GM23248 (cell line): ENCODE results near the gene CISD2. TPM values are rescaled to one million over a fixed set of nuclear protein-coding genes. Genes with fewer than 3 reads are reported as not detected.
"Not testable (repeated sequence)": the region's sequence is repeated elsewhere in the genome, so short reads cannot be mapped to it uniquely, and the experiment has no call there.

Experiments
- DNase-seq: peaks from one replicate; pipeline ENCODE4 v3.0.0-alpha.2; 2015
- H2AFZ ChIP-seq: fragments of 200-600 bp; sonication (generic); 2 replicates; pipeline ENCODE4 v1.6.1; 2016; ENCODE audit warnings: antibody characterized with exemption
- H3F3A ChIP-seq: fragments of 200-600 bp; sonication (generic); 2 replicates; pipeline ENCODE4 v1.6.1; 2016; ENCODE audit warnings: mild to moderate bottlenecking, antibody characterized with exemption, mixed run types; ENCODE audit not compliant: insufficient read depth
- H3K27ac ChIP-seq: fragments of 200-600 bp; sonication (generic); 2 replicates; pipeline ENCODE4 v1.5.1; 2016; ENCODE audit warnings: mild to moderate bottlenecking
- H3K27me3 ChIP-seq: fragments of 200-600 bp; sonication (generic); replicated peaks from 2 replicates; pipeline ENCODE4 v1.6.1; 2016; ENCODE audit warnings: mild to moderate bottlenecking; ENCODE audit not compliant: insufficient read depth
- H3K36me3 ChIP-seq: fragments of 200-600 bp; sonication (generic); 2 replicates; pipeline ENCODE4 v1.6.1; 2016; ENCODE audit warnings: low read depth, mild to moderate bottlenecking
- H3K4me1 ChIP-seq: fragments of 200-600 bp; sonication (generic); 2 replicates; pipeline ENCODE4 v1.6.1; 2016; ENCODE audit warnings: mild to moderate bottlenecking; ENCODE audit not compliant: insufficient read depth
- H3K4me2 ChIP-seq: fragments of 200-600 bp; sonication (generic); one replicate; pipeline ENCODE4 v1.6.1; 2016; ENCODE audit warnings: mild to moderate bottlenecking; ENCODE audit not compliant: unreplicated experiment
- H3K4me3 ChIP-seq: fragments of 200-600 bp; sonication (generic); 2 replicates; pipeline ENCODE4 v1.5.1; 2016; ENCODE audit warnings: mild to moderate bottlenecking
- H3K79me2 ChIP-seq: fragments of 200-600 bp; sonication (generic); 2 replicates; pipeline ENCODE4 v1.6.1; 2016; ENCODE audit warnings: mild to moderate bottlenecking; ENCODE audit not compliant: insufficient read depth
- H3K9ac ChIP-seq: fragments of 200-600 bp; sonication (generic); 2 replicates; pipeline ENCODE4 v1.6.1; 2016; ENCODE audit warnings: mild to moderate bottlenecking
- H3K9me2 ChIP-seq: fragments of 200-600 bp; sonication (generic); 2 replicates; pipeline ENCODE4 v1.6.1; 2016; ENCODE audit warnings: mixed run types, mild to moderate bottlenecking, moderate library complexity; ENCODE audit not compliant: insufficient read depth
- H3K9me3 ChIP-seq: fragments of 200-600 bp; sonication (generic); one replicate; pipeline ENCODE4 v1.6.1; 2017; ENCODE audit warnings: low read depth
- H4K20me1 ChIP-seq: fragments of 200-600 bp; sonication (generic); 2 replicates; pipeline ENCODE4 v1.6.0; 2016; ENCODE audit not compliant: insufficient read depth
- EZH2 ChIP-seq: fragments of 200-600 bp; sonication (generic); IDR thresholded peaks from 2 replicates; pipeline ENCODE4 v1.6.1; 2018; ENCODE audit warnings: antibody characterized with exemption, mild to moderate bottlenecking; ENCODE audit not compliant: insufficient read depth, poor library complexity, severe bottlenecking
- EZH2phosphoT487 ChIP-seq: fragments of 200-600 bp; sonication (generic); IDR thresholded peaks from 2 replicates; pipeline ENCODE4 v1.6.1; 2018; ENCODE audit warnings: antibody characterized with exemption, moderate library complexity, mild to moderate bottlenecking, low read depth; ENCODE audit not compliant: insufficient read depth
- WGBS, 2 experiments: methylation state at CpG; one replicate each; pipeline ENCODE4 v1.1.6; 2015 to 2017; ENCODE audit warnings: low lambda C conversion rate in 2 of 2, low coverage in 1 of 2; ENCODE audit errors: missing lambda C conversion rate in 2 of 2; 5-methylcytosine and 5-hydroxymethylcytosine counted together
- in situ Hi-C: fragments of 300-500 bp; cut with MboI; formaldehyde crosslinking; loops from 2 replicates; pipeline ENCODE4 v1.15.0; 2020
- polyA plus RNA-seq: library from polyadenylated mRNA; unstranded; fragments of >200 nt; fragmentation: Nextera tagmentation; extraction: Ambion mirVana; gene quantifications from 2 replicates; pipeline ENCODE4 v1.2.1, GENCODE V29; 2016
- total RNA-seq: library from RNA; depleted of rRNA; stranded (reverse); fragments of >200 nt; shearing (Covaris generic); gene quantifications from 2 replicates; pipeline ENCODE4 v1.2.3, GENCODE V29; 2014

CISD2 gene
- total and polyA plus RNA-seq, 2 experiments from 2014 or later, result 40.3 to 69.7 TPM

GRCh38 chr4:102867278-102868152 is 1.3 kb upstream of the CISD2 start:
- no peak for DNase-seq
- Histone ChIP-seq H2AFZ (peak overlapping the region; percentile 90), H4K20me1 (no peaks in the 10 kb centered on the region), H3K27me3 (no peaks in the 10 kb centered on the region), H3K36me3 (no peaks in the 10 kb centered on the region), H3K4me1 (peaks cover 17% of the 10 kb centered on the region), H3K4me2 (peak overlapping the region; percentile 82), H3K27ac (peak overlapping the region; percentile 97), H3K79me2 (peaks cover 81% of the 10 kb centered on the region), H3K9ac (peak overlapping the region; percentile 95), H3K9me2 (no peaks in the 10 kb centered on the region), H3K4me3 (peak overlapping the region; percentile 92), H3F3A (0 out of 2 replicates have a peak, but pooled peaks cover 13% of the 10 kb centered on the region), H3K9me3 (no peaks in the 10 kb centered on the region)
- WGBS, 2 experiments, result 77% methylated on average over 12 of the region's 12 CpGs
- in situ Hi-C loops, result no loop called here
- TF ChIP-seq EZH2phosphoT487 (no peak), EZH2 (no peak)

GRCh38 chr4:102868153-102868780 is 525 bp upstream of the CISD2 start:
- H3K9me3 ChIP-seq, result no peaks in the 10 kb centered on the region
- 0 out of 2 replicates have a peak, but pooled peaks cover 13% of the 10 kb centered on the region for H3F3A ChIP-seq
- peak overlapping the region; percentile 90 for H2AFZ ChIP-seq
- peaks cover 17% of the 10 kb centered on the region for H3K4me1 ChIP-seq
- H3K36me3 ChIP-seq, result 0 out of 2 replicates have a peak, but pooled peaks cover 3% of the 10 kb centered on the region
- peak overlapping the region; percentile 92 for H3K4me3 ChIP-seq
- H3K9ac ChIP-seq, result peak overlapping the region; percentile 95
- in situ Hi-C loops, result no loop called here
- DNase-seq, result no peak
- TF ChIP-seq EZH2, result no peak
- TF ChIP-seq EZH2phosphoT487, result no peak
- H3K27me3 ChIP-seq, result no peaks in the 10 kb centered on the region
- peak overlapping the region; percentile 82 for H3K4me2 ChIP-seq
- no peaks in the 10 kb centered on the region for H4K20me1 ChIP-seq
- H3K9me2 ChIP-seq, result no peaks in the 10 kb centered on the region
- H3K27ac ChIP-seq, result peak overlapping the region; percentile 97
- WGBS, 2 experiments, result 4 to 6% methylated on average over 22 to 23 of the region's 23 CpGs
- peaks cover 85% of the 10 kb centered on the region for H3K79me2 ChIP-seq

GRCh38 chr4:102869569-102870197 is 891 bp downstream of the CISD2 start:
- Histone ChIP-seq H2AFZ (peak overlapping the region; percentile 90), H3K4me1 (peaks cover 17% of the 10 kb centered on the region), H3K9me3 (no peaks in the 10 kb centered on the region), H3F3A (0 out of 2 replicates have a peak, but pooled peaks cover 13% of the 10 kb centered on the region), H4K20me1 (no peaks in the 10 kb centered on the region), H3K36me3 (0 out of 2 replicates have a peak, but pooled peaks cover 3% of the 10 kb centered on the region), H3K27ac (peak overlapping the region; percentile 97), H3K9me2 (no peaks in the 10 kb centered on the region), H3K27me3 (no peaks in the 10 kb centered on the region), H3K4me2 (peak overlapping the region; percentile 98), H3K9ac (peak overlapping the region; percentile 95), H3K4me3 (peak overlapping the region; percentile 92), H3K79me2 (peaks cover 85% of the 10 kb centered on the region)
- no peak for DNase-seq
- TF ChIP-seq EZH2phosphoT487 (no peak), EZH2 (no peak)
- in situ Hi-C loops, result no loop called here
- 13 to 14% methylated on average over 19 of the region's 19 CpGs for WGBS, 2 experiments

GRCh38 chr4:102871772-102872171 is 3.0 kb downstream of the CISD2 start:
- Histone ChIP-seq H4K20me1 (no peaks in the 10 kb centered on the region; the same call in 1 of the 2 replicates), H3K27me3 (no peaks in the 10 kb centered on the region), H3K4me1 (peaks cover 17% of the 10 kb centered on the region), H3K9me2 (no peaks in the 10 kb centered on the region; the same call in 1 of the 2 replicates), H3K36me3 (0 out of 2 replicates have a peak, but pooled peaks cover 3% of the 10 kb centered on the region), H3K79me2 (peaks cover 87% of the 10 kb centered on the region), H3K4me3 (no peak overlapping the region), H3K9ac (no peak overlapping the region), H3K4me2 (no peak overlapping the region), H2AFZ (no peak overlapping the region), H3K9me3 (no peaks in the 10 kb centered on the region), H3F3A (0 out of 2 replicates have a peak, but pooled peaks cover 13% of the 10 kb centered on the region), H3K27ac (no peak overlapping the region)
- DNase-seq, result no peak
- in situ Hi-C loops, result no loop called here
- WGBS, 2 experiments, result 99% methylated on average over 2 of the region's 2 CpGs
- TF ChIP-seq EZH2 (no peak), EZH2phosphoT487 (no peak)

GRCh38 chr4:102877477-102878106 is 8.8 kb downstream of the CISD2 start:
- WGBS, 2 experiments, result 98 to 100% methylated on average over 3 of the region's 3 CpGs

GRCh38 chr4:102878349-102878748 is 9.6 kb downstream of the CISD2 start:
- H3K27me3 ChIP-seq, H3K9me3 ChIP-seq, H3K9ac ChIP-seq, H3K4me3 ChIP-seq, H3K4me2 ChIP-seq, H2AFZ ChIP-seq, H3K4me1 ChIP-seq, H3F3A ChIP-seq, H3K27ac ChIP-seq, DNase-seq, in situ Hi-C loops, H3K9me2 ChIP-seq, H4K20me1 ChIP-seq, H3K36me3 ChIP-seq: not testable (repeated sequence)
- 71 to 79% methylated on average over 4 of the region's 4 CpGs for WGBS, 2 experiments
- peaks cover 55% of the 10 kb centered on the region for H3K79me2 ChIP-seq

More at GRCh38 chr4:102877477-102878106, 8.8 kb downstream of the CISD2 start:
- H3K27ac ChIP-seq, H3K36me3 ChIP-seq, H4K20me1 ChIP-seq, H2AFZ ChIP-seq, H3K9me2 ChIP-seq, in situ Hi-C loops, H3F3A ChIP-seq, H3K27me3 ChIP-seq, H3K9me3 ChIP-seq, H3K4me2 ChIP-seq, H3K4me3 ChIP-seq, H3K9ac ChIP-seq, DNase-seq, H3K4me1 ChIP-seq: not testable (repeated sequence)
- peaks cover 59% of the 10 kb centered on the region for H3K79me2 ChIP-seq
